Activated effector memory CD4-positive, alpha-beta T cell treated with anti-CD3 and anti-CD28 coated beads, Interleukin-2, amount 50 U/mL, for 16 hours (primary cell): Measurements from ENCODE around the gene FGF12.
"Not testable (repeated sequence)": the region's sequence is repeated elsewhere in the genome, so short reads cannot be mapped to it uniquely, and the experiment has no call there.

Experiments used
- DNase-seq: peaks from one replicate; pipeline ENCODE4 v3.0.0-alpha.2; 2020

Gene FGF12

GRCh38 chr3:192576704-192577103, 150.6 kb downstream of the FGF12 start:
- DNase-seq: not testable (repeated sequence)

DNA sequence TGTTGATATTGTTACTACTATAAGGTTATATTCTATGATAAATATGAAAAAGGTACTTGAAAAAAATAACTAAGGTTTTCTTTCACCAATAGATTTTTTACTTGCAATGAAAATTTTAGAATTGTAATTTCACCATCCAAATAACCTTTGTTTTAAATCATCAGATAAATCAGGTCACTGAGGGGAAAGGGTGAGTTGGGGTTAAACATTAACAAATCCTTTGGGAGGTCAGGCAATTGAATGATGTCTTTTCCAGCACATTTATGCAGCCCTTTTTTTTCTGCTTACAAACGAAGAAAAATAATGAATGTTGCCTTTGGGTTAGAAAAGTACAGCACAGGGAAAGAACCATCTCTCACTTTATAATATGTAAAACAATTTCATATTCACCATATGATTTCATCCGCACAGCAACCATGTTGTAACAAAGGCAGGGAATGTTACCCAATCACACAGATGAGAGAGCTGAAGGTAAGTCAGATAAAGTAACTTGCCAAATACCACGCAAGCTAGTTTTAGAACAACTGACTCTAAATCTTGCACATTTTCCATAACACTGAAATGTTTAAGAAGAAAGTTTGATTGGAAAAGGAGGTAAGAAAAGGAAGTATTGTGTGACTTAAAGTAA, 151.3 kb downstream of the FGF12 start:
- no peak for DNase-seq

DNA sequence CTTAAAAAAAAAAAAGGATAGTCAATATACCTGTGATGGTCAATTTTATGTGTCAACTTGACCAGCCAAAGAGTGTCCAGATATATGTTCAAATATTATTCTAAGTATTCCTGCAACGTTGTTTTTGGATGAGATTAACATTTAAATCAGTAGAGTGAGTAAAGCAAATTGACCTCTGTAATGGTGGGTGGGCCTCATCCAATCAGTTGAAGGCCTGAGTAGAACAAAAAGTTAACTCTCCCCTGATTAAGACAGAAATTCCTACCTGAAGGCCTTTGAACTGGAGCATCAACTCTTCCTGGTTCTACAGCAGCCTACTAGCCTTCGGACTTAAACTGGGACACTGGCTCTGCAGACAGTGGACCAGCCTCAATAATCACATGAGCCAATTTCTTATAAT, 154.1 kb downstream of the FGF12 start:
- DNase-seq: no peak

- no peak for DNase-seq
Observed at GRCh38 chr3:192570821-192571791, 156.2 kb downstream of the FGF12 start.

GRCh38 chr3:192570315-192570714, 157.0 kb downstream of the FGF12 start:
- DNase-seq: no peak

DNA sequence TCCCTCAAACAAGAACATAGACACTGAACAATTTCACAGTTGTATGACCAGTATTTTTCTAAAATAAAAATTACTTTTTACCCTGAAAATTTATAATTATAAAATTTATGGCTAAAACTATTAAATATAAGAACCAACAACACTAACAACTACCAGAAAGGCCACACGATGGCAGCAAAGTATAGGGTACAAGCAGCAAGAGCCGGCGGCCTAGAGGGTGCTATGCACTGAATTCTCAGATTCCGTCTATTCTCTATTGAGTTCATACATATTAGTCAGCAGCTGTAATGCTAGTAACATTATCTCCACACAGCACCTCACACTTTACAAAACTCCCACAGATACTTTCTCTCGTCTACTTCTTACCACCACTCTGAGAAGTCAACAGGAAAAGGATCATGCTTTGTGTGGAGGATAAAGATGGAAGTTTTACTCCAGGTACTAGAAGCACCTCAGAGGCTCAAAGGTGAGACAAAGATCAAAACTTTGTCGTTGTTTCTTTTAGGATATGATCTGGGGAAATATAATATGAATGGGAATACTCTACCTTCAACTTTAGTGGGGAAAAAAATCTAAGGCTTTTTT, 160.5 kb downstream of the FGF12 start:
- DNase-seq: peak; percentile 78

DNA sequence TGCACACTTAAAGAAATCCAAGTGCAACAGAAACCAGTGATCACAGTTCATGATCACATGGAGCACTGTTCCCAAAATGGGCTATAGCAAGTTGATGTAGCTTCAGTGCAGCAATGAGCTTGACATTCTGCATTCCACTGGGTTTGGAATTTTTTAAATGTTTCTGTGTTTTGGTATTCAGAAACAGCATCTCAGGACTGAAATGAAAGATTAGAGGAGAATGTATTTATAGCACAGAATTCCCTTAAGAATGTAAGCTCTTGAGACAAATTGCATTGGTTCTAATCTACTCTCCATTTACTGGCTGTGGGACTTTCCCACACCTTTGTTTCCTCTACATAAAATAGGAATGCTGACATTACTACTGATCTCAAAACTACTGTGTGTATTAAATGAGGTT, 162.7 kb downstream of the FGF12 start:
- DNase-seq: no peak

GRCh38 chr3:192563417-192563816, 163.9 kb downstream of the FGF12 start:
- no peak for DNase-seq

GRCh38 chr3:192553707-192554106, 173.6 kb downstream of the FGF12 start:
- DNase-seq: no peak

DNA sequence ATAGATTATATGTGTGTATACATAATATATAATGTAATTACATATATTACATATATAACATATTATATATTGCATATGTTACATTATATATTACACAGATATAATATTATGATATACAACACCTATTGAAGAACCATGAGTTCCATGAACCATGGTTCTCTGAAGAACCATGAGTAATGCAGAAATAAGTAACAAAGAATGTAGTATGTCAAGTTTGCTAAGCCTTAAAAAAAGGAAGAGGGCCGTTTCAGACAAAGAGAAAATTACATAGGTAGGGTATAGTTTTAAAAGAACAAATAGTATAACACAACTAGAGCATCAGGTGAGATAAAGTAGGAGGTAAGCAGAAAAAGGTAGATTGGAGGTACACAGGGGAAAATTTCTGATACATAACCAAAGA, 177.0 kb downstream of the FGF12 start:
- no peak for DNase-seq

DNA sequence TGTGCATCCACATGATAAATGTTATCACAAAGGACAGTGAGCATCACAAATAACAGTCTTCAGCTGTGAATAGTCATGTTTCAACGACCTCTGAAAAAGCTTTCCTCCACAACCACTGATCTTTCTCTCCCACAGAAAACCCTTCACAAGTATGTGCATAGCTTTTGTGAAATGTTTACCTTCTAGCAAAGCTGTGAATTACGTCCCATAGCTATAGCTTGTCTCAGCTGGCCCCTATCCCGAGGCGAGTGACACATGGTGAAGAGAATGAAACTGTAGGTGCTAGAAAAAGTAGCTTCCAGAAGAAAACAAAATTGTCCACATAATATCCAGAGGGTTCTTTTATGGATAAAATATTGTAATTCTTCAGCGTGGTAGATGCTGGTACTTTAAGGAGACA, 182.0 kb downstream of the FGF12 start:
- no peak for DNase-seq

DNA sequence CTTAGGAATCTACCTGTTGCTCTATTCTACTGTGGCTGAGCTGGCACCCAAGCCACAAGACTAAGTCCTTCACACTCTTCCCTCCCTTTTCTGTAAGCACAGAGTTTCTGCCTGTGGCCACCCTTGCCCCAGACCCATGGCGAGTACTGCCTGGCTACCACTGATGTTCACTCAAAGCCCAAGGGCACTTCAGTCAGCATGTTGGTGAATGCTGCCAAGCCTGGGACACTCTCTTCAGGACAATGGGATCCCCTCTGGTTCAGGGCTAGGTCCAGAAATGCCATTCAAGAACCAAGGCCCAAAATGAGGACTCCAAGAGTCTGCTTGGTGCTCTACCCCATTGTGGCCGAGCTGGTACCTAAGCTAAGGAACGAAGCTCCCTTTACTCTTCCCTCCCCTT, 184.2 kb downstream of the FGF12 start:
- no peak for DNase-seq

DNA sequence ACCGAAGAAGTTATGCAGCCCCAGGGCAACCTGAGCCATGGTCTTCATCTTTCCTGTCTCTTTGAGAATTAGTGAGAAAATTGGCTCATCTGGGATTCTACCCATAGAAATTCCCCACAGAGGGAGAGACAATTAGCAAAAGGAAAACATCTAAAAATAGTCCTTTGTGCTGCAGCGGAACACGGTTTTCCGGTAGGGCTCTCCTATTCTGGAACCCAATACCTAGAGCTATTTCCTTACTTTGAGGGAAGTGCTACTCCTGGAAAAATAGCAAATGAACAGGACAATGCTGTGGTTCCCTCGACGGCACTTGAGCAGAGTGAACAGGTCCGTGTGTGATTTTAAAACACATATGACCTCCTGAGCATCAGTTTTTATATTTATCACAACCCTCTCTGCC, 210.5 kb downstream of the FGF12 start:
- DNase-seq: no peak

DNA sequence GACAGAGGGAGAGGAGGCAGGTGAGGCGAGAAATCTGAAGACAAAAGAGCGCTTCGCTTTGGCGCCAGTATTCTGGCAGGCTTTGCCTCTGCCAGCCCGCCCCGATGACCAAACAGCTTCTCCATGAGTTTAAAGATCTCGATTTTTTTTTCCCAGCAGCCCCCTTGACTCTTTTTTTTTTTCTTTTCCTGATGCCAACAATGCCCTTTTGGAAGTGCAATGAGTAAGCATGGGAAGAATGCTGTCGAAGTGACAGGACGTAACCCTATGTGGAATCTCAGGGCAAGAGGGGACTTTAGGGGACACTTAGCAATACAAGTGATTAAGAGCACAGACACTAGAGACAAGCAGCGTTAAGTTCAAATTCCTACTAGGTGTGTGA, 211.7 kb downstream of the FGF12 start:
- DNase-seq: no peak

DNA sequence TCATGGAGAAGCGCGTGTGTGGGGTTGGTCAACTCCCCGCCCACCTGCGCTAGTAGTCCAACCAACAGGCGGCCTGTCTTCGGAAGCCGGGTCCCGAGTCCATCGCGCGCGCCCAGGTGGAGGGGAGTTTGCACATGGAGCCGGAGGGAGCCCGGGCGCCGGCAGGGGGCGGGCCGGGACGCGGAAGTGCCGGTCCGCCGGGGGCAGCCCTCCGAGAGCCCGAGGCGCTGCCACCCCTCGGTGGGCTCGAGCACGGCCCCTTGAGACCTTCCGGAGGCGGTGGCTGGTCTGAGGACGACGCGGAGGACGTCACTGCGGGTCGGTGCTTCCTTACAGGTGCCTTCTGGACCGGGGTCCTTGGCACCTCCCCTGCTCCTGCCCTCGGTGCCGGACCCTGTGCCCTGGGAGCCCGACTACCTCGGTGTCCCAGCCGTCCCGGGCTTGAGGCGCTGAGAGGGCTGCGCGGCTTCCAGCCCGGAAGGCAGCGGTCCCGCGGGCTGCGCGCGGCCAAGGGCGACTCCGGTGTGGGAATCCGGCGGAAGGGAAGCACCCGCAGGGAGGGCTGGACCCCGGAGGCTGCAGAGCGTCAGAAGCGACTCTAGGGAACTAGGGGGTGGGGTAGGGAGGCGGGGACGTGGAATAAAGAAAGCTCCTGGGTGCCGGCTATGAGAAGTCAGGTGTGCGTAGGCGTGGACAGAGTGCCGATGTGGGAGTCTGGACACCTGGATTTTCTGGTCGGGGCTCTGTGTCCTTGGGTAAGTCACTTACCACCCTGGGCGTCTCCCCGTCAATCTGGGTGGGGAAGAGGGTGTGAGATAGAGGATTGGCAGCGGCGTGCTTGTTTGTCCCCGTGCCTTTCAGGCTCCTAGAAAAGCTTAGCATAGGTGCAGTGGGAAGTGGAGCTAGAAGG, 212.3 kb downstream of the FGF12 start:
- DNase-seq: no peak

DNA sequence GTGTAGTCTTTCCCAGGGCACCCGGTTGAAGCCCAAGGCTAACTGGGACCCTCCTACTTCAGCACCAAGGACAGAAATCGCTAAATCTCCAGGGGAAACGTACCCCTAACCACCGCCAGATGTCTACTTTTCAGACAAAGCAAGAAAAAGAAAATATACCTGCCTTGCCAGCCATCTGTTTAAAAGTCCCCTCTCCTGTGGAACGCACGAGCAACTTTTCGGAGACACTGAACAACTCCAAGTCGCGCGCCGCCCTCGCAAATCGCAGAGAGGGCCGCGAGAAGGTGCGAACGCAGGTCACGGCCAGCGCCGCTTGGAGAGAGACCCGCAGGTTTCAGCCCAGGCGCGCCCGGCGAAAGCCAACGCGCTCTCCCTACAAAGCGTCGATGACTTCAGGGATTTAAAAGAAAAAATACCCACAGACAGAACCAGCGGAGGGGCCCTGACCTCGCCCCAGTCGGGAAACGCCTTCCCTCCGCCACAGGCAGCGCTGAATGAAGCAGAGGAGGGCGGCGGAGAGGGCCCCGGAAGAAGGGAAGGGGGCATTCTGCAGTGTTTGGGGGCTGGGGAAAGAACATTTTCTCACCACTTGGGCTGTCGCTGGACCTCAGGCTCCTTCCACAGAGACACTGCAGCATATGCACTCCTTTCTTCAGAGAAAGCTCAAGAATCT, 213.1 kb downstream of the FGF12 start:
- no peak for DNase-seq

DNA sequence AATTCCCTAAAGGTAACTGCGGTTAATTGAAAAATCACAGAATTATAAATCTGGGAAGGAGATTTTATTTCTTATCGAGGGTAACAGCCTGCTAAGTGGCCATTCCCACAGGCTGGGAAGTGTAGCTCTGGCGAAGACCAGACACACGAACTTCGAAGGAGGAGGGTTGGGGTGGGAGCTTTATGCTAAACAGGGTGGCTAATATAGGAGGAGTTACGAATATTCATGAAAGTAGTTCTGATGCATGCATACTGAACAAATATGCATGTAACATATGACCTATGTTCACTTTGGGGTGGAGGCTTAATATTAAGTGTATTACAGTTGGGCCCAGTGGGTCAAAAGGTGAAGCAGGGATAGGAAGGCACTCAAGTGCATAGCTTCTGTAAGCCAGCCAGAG, 221.6 kb downstream of the FGF12 start:
- DNase-seq: no peak

- DNase-seq: no peak
Observed at GRCh38 chr3:192501401-192501800, 225.9 kb downstream of the FGF12 start.

DNA sequence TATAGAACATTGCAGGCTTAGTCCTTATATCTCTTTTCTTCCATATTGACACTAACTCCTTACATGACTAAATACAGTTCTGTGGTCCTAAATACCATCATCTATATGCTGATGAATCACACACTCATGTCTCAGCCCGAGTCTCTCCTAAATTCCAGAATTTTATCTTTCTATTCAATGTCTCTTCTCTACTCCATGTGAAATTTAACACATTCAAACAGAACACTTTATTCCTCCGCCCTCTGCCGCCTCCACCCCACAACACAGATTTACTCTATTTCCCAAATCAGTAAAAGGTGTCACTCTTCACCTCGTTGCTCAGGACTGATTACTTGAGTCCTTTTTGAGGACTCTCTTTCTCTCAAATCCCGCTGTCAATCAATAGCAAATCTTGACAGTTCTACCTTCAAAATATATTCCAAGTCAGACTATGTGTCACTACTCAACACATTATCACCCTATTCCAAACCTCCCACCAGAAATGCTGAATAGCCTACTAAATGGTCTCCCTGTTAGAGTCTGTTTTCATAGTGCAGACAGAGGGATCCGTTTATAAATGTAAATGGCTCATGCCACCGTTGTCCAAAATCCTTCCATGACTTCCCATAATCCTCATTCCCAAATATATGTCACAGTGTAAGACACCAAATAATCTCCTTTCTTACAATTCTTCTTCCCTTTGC, 230.3 kb downstream of the FGF12 start:
- no peak for DNase-seq

- DNase-seq: no peak
Observed at GRCh38 chr3:192494174-192494573, 233.2 kb downstream of the FGF12 start.

- no peak for DNase-seq
Observed at GRCh38 chr3:192490720-192491119, 236.6 kb downstream of the FGF12 start.

GRCh38 chr3:192489579-192489978, 237.8 kb downstream of the FGF12 start:
- DNase-seq: no peak
